ENCODE measurements around the gene YOD1.

The YOD1 gene

DNA sequence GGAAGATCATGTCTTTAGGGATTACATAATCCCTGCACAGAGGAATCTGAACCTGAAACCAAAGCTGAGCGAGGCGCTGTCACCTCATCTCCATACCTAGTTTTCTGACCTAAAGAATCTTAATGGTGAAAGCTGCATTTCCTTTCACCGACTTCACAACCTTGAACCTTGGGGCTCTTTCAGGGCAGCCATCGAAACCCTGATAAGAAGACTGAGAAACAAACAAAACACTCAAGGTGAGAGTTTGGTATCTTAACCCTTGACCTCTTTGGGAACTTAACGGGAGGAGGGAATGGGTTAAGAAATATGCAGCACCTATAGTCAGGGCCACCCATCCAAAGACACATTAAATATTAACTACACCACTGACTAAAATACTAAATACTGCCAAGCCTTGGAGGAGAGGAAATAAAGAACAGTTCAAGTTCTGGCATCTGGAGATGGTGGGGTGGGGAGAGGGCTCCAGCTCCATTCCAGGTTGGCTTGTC is 20.4 kb downstream of the YOD1 start:
- no peak for TF ChIP-seq CTCF (IDR thresholded peaks at IDR 0.05; ENCODE audit: insufficient read depth, low read length, poor library complexity, severe bottlenecking)
- no peaks in the 10 kb centered on the region for H3K9me3 ChIP-seq (ENCODE audit: insufficient read depth, low read length)
- H3K4me2 ChIP-seq (ENCODE audit: low read depth, low read length, poor library complexity, severe bottlenecking), result no peak overlapping the region
- no peaks in the 10 kb centered on the region for H3F3A ChIP-seq (ENCODE audit: insufficient read depth)
- H3K79me2 ChIP-seq (ENCODE audit: insufficient read depth, low read length), result no peaks in the 10 kb centered on the region
- no peak overlapping the region for H3K27ac ChIP-seq (ENCODE audit: low read depth, low read length)
- H3K4me3 ChIP-seq (ENCODE audit: insufficient read depth, low read length, poor library complexity, severe bottlenecking), result no peak overlapping the region
- no peak overlapping the region for H3K9ac ChIP-seq (ENCODE audit: low read length)
- H3K9me2 ChIP-seq (replicated peaks; ENCODE audit: insufficient read depth, low read length), result no peaks in the 10 kb centered on the region
- no peaks in the 10 kb centered on the region for H3K36me3 ChIP-seq (ENCODE audit: low read length)
- H3K27me3 ChIP-seq (ENCODE audit: low read length), result no peaks in the 10 kb centered on the region
- H4K20me1 ChIP-seq (ENCODE audit: low read depth, low read length), result no peaks in the 10 kb centered on the region
- no peak overlapping the region for H2AFZ ChIP-seq (ENCODE audit: low read depth, low read length, severe bottlenecking)

GRCh38 chr1:207029701-207030521 is 21.1 kb downstream of the YOD1 start:
- no peak overlapping the region for H3K9ac ChIP-seq (ENCODE audit: low read length)
- no peaks in the 10 kb centered on the region for H3F3A ChIP-seq (ENCODE audit: insufficient read depth)
- H3K4me3 ChIP-seq (ENCODE audit: insufficient read depth, low read length, poor library complexity, severe bottlenecking), result no peak overlapping the region
- H4K20me1 ChIP-seq (ENCODE audit: low read depth, low read length), result no peaks in the 10 kb centered on the region
- no peaks in the 10 kb centered on the region for H3K79me2 ChIP-seq (ENCODE audit: insufficient read depth, low read length)
- H3K4me2 ChIP-seq (ENCODE audit: low read depth, low read length, poor library complexity, severe bottlenecking), result no peak overlapping the region
- no peaks in the 10 kb centered on the region for H3K27me3 ChIP-seq (ENCODE audit: low read length)
- no peaks in the 10 kb centered on the region for H3K36me3 ChIP-seq (ENCODE audit: low read length)
- TF ChIP-seq EZH2phosphoT487 (conservative IDR thresholded peaks at IDR 0.05; ENCODE audit: low read length) (no peak), CTCF (IDR thresholded peaks at IDR 0.05; ENCODE audit: insufficient read depth, low read length, poor library complexity, severe bottlenecking) (no peak)
- H3K27ac ChIP-seq (ENCODE audit: low read depth, low read length), result no peak overlapping the region
- H3K9me3 ChIP-seq (ENCODE audit: insufficient read depth, low read length), result no peaks in the 10 kb centered on the region
- no peaks in the 10 kb centered on the region for H3K9me2 ChIP-seq (replicated peaks; ENCODE audit: insufficient read depth, low read length)
- H2AFZ ChIP-seq (ENCODE audit: low read depth, low read length, severe bottlenecking), result no peak overlapping the region

DNA sequence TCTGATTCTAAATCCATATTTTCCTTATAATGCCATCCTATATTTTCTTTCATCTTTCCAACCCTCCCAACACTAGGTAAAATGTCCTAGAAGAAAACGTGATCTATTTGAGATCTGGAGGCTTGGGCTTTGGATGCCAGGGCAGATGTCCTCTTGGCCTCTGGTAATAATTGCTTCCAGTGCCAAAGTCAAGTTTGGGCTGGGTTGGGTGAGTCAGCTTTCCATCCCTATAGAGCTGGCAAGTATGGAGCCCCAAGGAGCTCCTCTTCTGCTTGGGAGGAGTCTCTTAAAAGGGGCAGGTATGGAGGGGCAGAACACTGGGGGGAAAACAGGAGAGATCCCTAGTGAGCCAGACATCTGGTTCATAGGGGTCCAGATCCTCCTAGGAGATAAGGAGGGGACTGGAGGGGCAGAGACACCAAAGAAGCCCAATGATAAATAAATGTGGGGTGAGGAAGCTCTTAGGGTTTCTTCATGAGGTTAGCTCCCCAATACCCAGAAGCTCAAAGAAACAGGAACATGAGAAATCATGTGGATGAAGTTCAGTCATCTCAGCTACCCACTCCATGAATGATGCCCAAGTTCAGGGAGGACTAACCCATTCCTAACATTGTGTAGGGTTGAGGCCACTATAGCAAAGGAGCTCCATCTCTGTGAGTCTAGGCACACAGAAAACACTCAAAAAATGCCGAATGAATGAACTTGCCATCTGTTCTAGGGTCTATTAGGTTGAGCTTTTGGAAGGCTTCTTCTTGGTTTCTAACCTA is 21.9 kb downstream of the YOD1 start:
- Histone ChIP-seq H3K36me3 (ENCODE audit: low read length) (no peaks in the 10 kb centered on the region), H3K79me2 (ENCODE audit: insufficient read depth, low read length) (no peaks in the 10 kb centered on the region), H3K9me2 (replicated peaks; ENCODE audit: insufficient read depth, low read length) (no peaks in the 10 kb centered on the region), H3K4me2 (ENCODE audit: low read depth, low read length, poor library complexity, severe bottlenecking) (no peak overlapping the region), H3K4me3 (ENCODE audit: insufficient read depth, low read length, poor library complexity, severe bottlenecking) (no peak overlapping the region), H3K27ac (ENCODE audit: low read depth, low read length) (no peak overlapping the region), H3K9ac (ENCODE audit: low read length) (no peak overlapping the region), H4K20me1 (ENCODE audit: low read depth, low read length) (no peaks in the 10 kb centered on the region), H3K9me3 (ENCODE audit: insufficient read depth, low read length) (no peaks in the 10 kb centered on the region), H3K27me3 (ENCODE audit: low read length) (no peaks in the 10 kb centered on the region), H3F3A (ENCODE audit: insufficient read depth) (no peaks in the 10 kb centered on the region), H2AFZ (ENCODE audit: low read depth, low read length, severe bottlenecking) (no peak overlapping the region)
- no peak for TF ChIP-seq CTCF (IDR thresholded peaks at IDR 0.05; ENCODE audit: insufficient read depth, low read length, poor library complexity, severe bottlenecking)

Data from SU-DHL-6 (cell line).